ENCODE measurements around the gene C17orf67. TPM values are rescaled to one million over a fixed set of nuclear protein-coding genes. Genes with fewer than 3 reads are reported as not detected.

Gene C17orf67
- total and polyA plus RNA-seq, 10 of the 15 experiments (the other 5 are each of a cell fraction or from before 2014, with no cell fraction given), result 0.24 to 3.3 (median 0.89) TPM

GRCh38 chr17:56779898-56780777, 53.6 kb downstream of the C17orf67 start (continued):
- TF ChIP-seq CTCF (IDR thresholded peaks at IDR 0.05 in 2 of 3, conservative IDR thresholded peaks at IDR 0.05 in 1 of 3; ENCODE audit: control insufficient read depth in 2 of 3, extremely low read depth in 1 of 3, insufficient read depth in 1 of 3, low read depth in 3 of 3, low read length in 3 of 3) (peak; percentile 94 to 97 (median 95)), E2F4 (IDR thresholded peaks at IDR 0.05; ENCODE audit: low read depth, low read length) (0 out of 2 replicates have a peak, but pooled peaks have one; percentile 27), SKIL (IDR thresholded peaks at IDR 0.05; ENCODE audit: low read depth, poor library complexity, severe bottlenecking) (no peak), SPI1 (IDR thresholded peaks at IDR 0.05; ENCODE audit: borderline replicate concordance, insufficient read depth, low read depth, low read length) (no peak), EP300 (IDR thresholded peaks at IDR 0.05; ENCODE audit: borderline replicate concordance in 1 of 2, control insufficient read depth in 1 of 2, low read depth in 2 of 2, low read length in 2 of 2) (no peak), ZNF622 (IDR thresholded peaks at IDR 0.05) (no peak), SMARCA5 (IDR thresholded peaks at IDR 0.05) (peak; percentile 69; the same call in 1 of the 2 replicates), KAT2A (conservative IDR thresholded peaks at IDR 0.05; ENCODE audit: control insufficient read depth, low read depth, low read length) (no peak)
